Astrocyte (in vitro differentiated cells and primary cell): ENCODE data around the gene PITPNM3.

Source experiments
- CTCF ChIP-seq: IDR thresholded peaks from 2 replicates; pipeline ENCODE4 v1.5.1; 2011; ENCODE audit warnings: low read depth, mild to moderate bottlenecking, inconsistent platforms, low read length, moderate library complexity; ENCODE audit not compliant: insufficient read depth
- EZH2 ChIP-seq: IDR thresholded peaks from 2 replicates; pipeline ENCODE4 v1.6.1; 2012; ENCODE audit warnings: mild to moderate bottlenecking, low read length, inconsistent platforms; ENCODE audit not compliant: insufficient read depth

- TF ChIP-seq CTCF (no peak), EZH2 (no peak)
Observed at GRCh38 chr17:6545291-6545690, 11.1 kb downstream of the PITPNM3 start.
